ENCODE data around the gene PRKRA.

The PRKRA gene

GRCh38 chr2:178452870-178453269, 1.9 kb upstream of the PRKRA start:
- no peak for TF ChIP-seq TAF1 (IDR thresholded peaks at IDR 0.05; ENCODE audit: borderline replicate concordance, insufficient read depth, low read length)
- TF ChIP-seq REST (IDR thresholded peaks at IDR 0.05; ENCODE audit: insufficient read depth in 1 of 2, low read depth in 2 of 2, low read length in 2 of 2): no peak
- no peak for TF ChIP-seq FOXP2 (optimal IDR thresholded peaks at IDR 0.05; ENCODE audit: borderline replicate concordance, extremely low read depth, extremely low read length, insufficient read depth)
- TF ChIP-seq POLR2AphosphoS5 (IDR thresholded peaks at IDR 0.05; ENCODE audit: low read depth, low read length): no peak
- TF ChIP-seq SIN3A (IDR thresholded peaks at IDR 0.05; ENCODE audit: borderline replicate concordance, insufficient read depth, low read length): no peak

GRCh38 chr2:178452334-178452733, 1.4 kb upstream of the PRKRA start:
- TF ChIP-seq SIN3A (IDR thresholded peaks at IDR 0.05; ENCODE audit: borderline replicate concordance, insufficient read depth, low read length): no peak
- TF ChIP-seq TAF1 (IDR thresholded peaks at IDR 0.05; ENCODE audit: borderline replicate concordance, insufficient read depth, low read length): no peak
- no peak for TF ChIP-seq POLR2AphosphoS5 (IDR thresholded peaks at IDR 0.05; ENCODE audit: low read depth, low read length)
- no peak for TF ChIP-seq FOXP2 (optimal IDR thresholded peaks at IDR 0.05; ENCODE audit: borderline replicate concordance, extremely low read depth, extremely low read length, insufficient read depth)
- TF ChIP-seq REST (IDR thresholded peaks at IDR 0.05; ENCODE audit: insufficient read depth in 1 of 2, low read depth in 2 of 2, low read length in 2 of 2): no peak

- TF ChIP-seq FOXP2 (optimal IDR thresholded peaks at IDR 0.05; ENCODE audit: borderline replicate concordance, extremely low read depth, extremely low read length, insufficient read depth): no peak
- no peak for TF ChIP-seq TAF1 (IDR thresholded peaks at IDR 0.05; ENCODE audit: borderline replicate concordance, insufficient read depth, low read length)
- no peak for TF ChIP-seq REST (IDR thresholded peaks at IDR 0.05; ENCODE audit: insufficient read depth in 1 of 2, low read depth in 2 of 2, low read length in 2 of 2)
- TF ChIP-seq SIN3A (IDR thresholded peaks at IDR 0.05; ENCODE audit: borderline replicate concordance, insufficient read depth, low read length): no peak
- TF ChIP-seq POLR2AphosphoS5 (IDR thresholded peaks at IDR 0.05; ENCODE audit: low read depth, low read length): no peak
Observed at GRCh38 chr2:178450524-178450773, 526 bp downstream of the PRKRA start.

GRCh38 chr2:178449700-178450523, 1.1 kb downstream of the PRKRA start:
- TF ChIP-seq REST (IDR thresholded peaks at IDR 0.05; ENCODE audit: insufficient read depth in 1 of 2, low read depth in 2 of 2, low read length in 2 of 2) (no peak), TAF1 (IDR thresholded peaks at IDR 0.05; ENCODE audit: borderline replicate concordance, insufficient read depth, low read length) (no peak), SIN3A (IDR thresholded peaks at IDR 0.05; ENCODE audit: borderline replicate concordance, insufficient read depth, low read length) (no peak), POLR2AphosphoS5 (IDR thresholded peaks at IDR 0.05; ENCODE audit: low read depth, low read length) (no peak), FOXP2 (optimal IDR thresholded peaks at IDR 0.05; ENCODE audit: borderline replicate concordance, extremely low read depth, extremely low read length, insufficient read depth) (no peak)
